ENCODE results near the gene ATG101.
A peak's percentile ranks its signal among the peaks of the same experiment; 100 is the strongest.

ATG101 gene, protein sequence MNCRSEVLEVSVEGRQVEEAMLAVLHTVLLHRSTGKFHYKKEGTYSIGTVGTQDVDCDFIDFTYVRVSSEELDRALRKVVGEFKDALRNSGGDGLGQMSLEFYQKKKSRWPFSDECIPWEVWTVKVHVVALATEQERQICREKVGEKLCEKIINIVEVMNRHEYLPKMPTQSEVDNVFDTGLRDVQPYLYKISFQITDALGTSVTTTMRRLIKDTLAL

DNA sequence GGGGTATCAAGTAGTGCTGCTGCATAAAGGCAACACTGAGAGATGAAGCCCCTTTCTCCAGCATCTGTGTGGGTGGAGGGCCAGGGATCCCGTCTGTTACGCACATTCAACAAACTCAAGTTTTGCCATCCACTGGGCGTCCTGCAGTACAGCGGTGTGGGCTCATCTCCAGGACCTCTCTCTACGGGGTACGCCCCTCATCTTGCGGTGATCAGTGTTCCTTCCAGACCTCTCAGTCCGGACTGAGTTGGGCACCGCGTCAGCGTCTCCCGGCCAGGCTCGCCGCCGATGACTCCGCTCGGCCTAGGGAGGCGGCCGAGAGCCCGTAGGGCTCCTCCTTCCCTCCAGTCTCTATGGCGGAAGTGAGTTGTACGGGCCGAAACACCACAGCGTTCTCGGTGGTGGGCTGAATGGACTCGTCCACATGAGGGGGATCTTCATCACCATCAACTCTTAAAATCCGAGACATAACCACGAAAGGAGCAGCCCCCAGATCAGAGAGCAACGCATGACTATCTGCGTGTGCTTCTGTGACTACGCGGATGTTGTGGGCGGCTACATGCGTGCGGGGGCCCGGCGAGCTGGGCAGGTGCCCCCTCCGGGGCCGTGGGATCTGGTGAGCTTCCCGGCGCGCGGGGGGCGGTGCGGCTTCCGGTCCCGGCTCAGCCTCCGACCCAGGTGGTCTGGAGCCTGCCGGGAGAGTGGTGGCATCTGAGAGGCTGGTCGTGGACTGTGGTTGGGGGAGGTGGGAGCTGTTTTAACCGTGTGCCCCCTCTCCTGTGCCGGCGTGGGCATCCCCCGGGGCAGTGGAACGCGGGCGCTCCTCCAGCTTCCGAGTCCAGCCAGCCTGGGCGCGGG, at the start of gene ATG101:
ATG101 (plus strand) TSS at position 652 of the 858 bp plus-strand sequence. CDS start 3,673 bp downstream, outside the sequence.
- peak; percentile 96 for DNase-seq (ENCODE audit: low spot score)

DNA sequence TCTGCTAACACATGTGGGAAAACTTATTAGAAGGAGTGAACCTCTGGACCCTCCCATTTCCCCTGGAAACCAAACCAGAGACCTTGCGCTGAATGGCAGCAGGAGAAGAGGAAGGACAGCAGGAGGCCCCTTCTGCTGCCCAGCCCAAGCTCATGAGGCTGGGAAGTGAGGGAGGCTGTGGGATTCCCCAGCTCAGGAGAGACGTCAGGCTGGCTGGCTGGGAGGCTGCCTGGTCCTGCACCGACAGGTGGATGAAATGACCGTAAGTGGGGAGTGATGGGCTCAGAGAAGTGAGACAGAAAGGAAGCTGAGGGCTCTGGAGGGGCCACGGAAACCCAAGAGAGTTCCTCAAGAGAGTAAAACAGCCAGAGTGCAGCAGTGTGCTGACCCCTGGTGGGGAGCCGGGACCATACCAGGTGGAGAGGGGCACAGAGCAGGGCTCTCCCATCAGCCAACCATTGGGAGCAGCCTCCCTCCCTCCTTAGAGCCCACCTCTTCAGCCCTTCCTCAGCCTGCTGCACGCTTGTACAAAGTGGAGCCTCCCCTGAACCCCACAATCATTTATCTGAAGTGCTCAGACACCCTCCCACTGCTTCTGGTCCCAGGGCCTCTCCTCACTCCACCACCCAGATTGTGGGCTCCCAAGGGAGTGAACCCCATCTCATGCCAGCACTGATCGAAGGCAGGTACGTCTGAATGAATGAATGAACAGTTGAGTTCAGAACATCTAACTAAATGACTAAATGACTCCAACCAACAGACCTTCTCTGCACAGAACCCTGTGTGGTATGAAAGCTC, 49.0 kb upstream of the ATG101 start:
- DNase-seq (ENCODE audit: low spot score), result no peak

DNA sequence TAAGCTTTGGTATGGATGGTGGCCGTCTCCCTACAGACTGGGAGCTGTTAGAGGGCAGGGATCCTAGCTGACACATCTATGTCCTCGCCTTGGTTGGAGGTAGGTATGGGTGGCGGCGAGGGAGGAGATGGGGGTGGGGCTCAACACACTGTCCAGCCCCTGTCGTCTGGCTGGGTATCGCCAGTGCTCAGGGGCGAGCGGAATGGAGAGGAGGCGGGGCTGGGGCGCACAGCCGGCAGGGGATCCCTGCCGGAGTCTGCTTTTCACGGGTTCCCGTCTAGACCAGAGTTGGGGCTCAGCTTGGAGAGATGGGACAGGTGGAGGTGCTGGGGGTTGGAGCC, 47.0 kb upstream of the ATG101 start:
- no peak for DNase-seq (ENCODE audit: low spot score)

DNA sequence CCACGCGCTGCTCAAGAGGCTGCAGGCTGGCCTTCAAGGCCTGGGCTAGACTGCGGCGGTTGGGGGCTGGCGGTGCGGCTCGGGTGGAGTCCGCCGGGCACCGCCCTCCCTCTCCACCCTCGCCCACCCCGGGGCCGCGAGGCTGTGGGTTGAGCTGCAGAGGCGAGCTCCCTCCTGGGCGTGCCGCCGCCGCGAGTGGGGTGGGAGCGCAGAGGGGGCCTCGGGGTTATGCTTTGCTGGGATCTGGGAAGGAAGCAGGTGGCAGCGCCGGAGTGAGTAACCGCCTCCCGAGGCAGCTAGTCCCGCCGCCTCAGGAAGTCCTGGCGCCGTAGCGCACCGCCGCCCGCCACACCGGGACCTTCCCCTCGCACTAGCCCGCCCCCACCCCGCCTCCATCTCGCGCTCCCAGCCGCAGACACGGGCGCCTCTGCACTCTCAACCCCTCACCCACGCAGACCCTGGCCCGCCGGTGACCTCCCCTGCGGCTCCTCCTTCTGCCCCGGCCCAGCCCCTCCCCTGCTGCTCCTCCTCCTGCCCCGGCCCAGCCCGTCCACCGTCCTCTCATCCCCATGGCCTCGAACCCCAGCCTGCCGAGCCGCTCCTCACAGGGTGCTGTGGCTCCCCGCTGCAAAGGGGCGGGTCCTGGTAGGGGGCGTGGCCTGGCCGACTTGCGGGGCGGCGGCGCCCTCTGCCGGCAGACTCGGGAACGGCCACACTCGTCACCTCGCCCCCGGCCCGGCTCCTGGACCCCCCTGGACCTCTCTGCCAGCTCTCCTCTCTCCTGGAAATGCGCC, 46.4 kb upstream of the ATG101 start:
- peak; percentile 90 for DNase-seq (ENCODE audit: low spot score)

DNA sequence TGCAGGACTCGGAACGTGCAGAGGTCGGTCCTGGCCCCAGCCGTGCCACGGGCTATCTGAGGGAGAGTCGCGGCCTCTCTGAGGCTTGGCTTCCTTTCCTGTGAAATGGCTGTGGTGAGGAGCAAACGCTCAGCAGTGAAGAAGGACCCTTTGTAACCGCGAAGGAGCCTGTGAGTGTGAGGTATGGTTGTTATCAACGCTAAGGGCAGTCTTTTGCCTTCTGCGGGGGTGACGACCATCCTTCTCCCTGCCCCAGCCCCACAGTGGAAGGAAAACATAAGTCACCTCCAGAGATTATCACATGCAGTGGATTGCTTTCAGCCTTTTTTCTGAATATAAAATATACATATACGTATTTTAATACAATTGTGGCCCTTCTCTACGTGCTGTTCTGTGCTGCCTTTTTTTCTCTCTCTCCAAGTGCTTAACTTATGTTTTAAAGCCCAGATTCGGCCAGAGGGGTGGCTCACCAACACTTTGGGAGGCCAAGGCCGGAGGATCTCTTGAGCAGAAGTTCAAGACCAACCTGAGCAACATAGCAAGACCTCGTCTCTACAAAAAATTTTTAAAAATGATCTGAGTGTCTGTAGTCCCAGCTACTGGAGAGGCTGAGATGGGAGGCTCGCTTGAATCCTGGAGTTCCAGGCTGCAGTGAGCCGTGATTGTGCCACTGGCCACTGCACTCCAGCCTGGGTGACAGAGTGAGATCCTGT, 45.6 kb upstream of the ATG101 start:
- no peak for DNase-seq (ENCODE audit: low spot score)

DNA sequence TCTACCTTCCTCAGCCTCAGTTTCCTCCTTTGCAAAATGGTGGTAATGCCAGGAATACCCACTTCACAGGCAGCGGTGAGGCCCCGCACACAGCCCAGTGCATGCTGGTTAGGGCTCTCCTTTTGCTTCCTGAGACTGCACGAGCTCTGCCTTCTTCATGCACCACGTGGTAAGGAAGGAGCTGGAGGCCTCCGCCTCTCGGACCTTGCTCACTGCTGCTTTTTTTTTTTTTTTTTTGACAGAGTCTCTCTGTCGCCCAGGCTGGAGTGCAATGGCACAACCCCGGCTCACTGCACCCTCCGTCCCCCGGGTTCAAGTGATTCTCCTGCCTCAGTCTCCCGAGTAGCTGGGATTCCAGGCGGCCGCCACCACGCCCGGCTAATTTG, 44.9 kb upstream of the ATG101 start:
- peak; percentile 57 for DNase-seq (ENCODE audit: low spot score)

DNA sequence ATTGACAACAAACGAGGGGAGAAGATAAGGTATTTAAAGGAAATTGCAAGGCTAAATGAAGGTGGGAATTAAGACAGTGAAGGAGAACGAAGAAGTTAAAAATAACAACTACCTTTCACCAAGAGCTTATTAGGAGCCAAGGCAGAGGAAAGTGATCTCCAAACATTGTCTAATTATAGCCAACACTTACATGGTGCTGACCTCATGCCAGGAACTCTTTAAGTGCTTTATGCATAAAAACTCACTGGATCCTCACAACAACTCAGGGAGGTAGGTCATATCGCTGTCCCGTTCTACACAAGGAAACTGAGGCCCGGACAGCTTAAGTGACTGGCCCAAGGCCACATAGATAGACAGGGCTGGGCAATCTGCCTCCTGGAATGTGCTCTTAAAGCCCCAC, 43.5 kb upstream of the ATG101 start:
- DNase-seq (ENCODE audit: low spot score), result no peak

DNA sequence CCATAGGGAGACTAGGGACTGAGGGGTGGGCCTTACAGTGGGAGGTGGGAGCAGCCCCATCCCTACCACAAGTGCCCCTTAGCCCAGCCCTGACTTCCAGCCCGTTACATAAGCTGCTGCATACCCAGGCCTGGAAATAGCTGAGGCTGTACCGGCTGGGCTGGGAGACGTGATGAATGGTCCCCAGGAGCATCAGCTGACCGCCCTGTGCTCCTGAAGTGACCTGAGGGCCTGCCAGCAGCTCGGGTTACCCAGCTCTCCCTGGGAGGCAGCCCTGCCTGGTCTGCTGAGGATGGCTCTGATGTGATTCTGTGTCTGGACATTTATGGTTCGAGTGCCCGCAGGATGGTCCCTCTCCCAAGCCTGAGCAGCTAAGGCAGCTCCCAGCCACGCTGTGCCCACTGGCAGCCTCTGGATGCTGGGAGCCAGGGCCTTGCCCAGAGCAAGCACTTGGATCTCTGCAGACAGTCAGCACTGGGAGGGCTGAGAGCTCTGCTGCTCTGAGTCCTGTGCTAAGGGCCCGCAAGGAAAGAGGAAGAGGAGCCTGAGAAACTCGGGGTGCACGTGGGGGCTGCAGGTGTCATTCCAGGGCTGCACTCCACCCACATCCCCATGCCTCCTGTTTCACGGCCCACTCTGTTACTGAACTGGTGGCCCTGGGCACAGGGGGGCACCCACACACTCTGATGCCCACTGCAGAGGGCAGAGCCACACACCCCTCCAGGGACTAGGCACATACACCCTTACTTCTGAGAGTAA, 42.5 kb upstream of the ATG101 start:
- no peak for DNase-seq (ENCODE audit: low spot score)

DNA sequence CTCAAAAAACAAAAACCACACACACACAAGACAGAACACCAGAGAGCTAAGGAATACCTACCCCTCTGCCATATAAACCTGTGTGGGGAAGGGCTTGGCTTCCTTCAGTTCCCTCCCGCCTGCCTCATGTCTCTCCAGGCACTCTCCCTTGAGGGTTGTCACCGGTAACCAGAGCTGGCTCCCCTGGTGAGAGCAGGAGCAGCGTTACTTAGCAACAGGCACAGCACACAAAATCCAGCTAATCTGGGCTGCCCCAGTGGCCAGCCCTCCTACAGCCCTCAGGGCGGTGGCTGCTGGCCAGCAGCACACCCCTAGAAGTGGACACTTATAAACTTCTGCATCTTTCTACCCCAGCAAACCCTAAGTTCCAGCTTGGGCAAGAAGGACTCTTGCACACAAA, 40.1 kb upstream of the ATG101 start:
- no peak for DNase-seq (ENCODE audit: low spot score)

DNA sequence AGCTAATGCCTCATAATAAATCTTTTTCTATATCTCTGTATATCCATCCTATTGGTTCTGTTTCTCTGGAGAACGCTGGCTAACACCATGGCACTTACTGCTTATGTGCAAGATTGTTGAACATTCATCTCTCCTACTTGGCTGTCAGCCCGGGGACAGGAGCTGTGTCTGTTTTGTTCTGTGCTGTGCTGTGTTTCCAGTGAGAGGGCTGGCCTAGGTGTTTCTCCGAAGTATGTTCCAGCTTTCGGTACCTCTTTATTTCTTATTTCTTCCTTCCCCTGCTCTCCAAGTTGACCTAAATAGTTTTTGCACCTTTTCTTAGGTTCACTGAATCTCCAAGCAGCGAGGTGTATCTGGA, 37.4 kb upstream of the ATG101 start:
- DNase-seq (ENCODE audit: low spot score), result no peak

DNA sequence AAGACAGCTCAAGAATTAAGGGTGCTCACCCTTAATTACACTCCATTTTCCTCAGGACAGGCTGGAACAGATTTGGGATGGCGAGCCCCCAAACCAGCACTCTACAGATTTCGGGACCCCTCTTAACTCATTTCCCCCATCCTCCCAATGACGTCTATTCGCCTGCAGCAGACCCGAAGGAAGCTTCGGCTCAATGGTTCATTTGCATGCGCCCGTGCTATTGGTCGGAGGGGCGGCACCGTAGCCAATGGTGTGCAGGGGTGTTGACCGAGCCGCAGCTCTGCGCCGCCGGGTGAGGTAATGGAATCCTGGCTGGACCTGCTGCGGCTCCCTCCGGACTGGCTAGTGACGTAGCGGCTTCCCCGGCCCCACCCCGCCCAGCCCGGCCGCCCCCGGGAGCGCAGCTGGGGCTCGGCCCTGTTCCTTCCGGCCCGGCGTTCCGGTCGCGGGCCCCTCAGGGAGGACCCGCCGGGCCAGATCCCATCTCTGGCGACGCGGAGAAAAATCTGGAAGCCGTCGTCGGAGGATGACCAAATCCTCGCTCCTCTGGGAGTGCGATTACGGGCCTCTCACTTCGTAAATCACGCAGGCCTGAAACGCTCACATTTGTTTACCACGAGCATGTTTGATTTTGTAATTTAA, 36.9 kb upstream of the ATG101 start:
- peak; percentile 99 for DNase-seq (ENCODE audit: low spot score)

DNA sequence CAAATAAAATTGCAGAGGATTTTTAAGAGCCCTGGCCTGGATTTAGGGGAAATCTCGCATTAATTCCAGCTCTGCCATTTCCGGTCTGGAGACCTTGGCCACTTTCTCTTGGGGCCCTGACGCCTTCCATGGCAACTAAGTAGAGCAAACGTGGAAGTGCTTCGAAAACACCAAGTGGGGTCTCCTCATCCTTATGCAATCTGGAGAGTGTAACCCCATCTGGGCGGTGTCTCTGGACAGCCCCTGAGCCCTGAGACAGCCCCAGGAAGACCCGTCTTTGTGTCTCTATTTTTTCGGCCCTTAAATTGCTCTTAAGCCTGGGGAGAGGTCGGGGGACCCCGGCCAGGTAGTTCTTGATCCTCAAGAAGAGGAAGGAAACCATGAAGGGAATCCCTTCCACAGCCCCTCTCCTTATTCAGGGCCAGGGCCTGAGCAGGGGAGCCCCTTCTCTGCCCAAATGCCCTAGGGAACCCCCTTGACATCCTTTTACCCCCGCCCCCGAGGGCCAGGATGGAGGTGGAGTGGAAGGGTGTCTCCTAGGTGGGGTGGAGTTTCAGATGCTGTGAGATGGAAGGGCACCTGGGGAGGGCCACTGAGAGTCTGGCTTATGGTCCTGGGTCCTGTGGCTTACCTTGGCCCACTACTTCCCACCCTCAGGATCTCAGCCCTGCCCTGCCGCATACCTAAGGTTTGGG, 36.2 kb upstream of the ATG101 start:
- no peak for DNase-seq (ENCODE audit: low spot score)

DNA sequence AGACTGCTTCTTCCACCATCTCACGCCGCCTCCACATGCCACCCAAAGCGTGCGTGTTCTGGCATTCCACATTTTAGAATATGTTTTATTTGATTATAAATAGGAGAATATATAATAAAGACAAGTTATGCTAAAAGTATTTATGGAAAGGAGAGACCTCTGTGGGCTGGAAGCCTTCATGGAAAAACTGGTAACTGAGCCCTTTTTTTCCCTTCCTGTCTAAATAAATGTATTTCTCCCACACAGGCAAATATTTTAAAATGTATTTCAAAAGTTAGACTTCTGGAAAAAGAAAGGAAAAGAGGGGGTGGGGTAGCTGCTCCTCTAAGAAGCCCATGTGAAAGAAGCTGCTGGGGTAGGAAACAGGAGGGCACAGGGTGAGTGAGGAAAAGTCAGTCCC, 34.6 kb upstream of the ATG101 start:
- no peak for DNase-seq (ENCODE audit: low spot score)

DNA sequence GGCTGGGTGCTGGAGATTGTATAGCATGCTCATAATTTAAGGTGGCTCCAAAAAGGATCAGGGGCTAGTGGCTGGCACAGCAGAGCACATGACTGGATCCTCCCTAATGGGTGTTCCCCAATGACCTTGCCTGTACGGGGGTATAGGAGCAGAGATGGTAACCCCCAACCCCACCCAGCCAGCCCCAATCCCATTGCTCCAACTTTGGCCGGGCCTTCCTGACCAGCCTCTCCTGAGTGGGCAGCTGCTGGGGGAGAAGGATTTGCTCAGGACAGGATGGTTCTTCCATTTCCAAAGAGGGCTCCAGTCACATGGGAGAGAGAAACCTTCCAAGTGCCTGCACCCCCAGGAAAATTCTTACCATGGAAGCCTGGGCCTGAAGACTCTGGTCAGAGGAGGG, 33.9 kb upstream of the ATG101 start:
- DNase-seq (ENCODE audit: low spot score), result no peak

DNA sequence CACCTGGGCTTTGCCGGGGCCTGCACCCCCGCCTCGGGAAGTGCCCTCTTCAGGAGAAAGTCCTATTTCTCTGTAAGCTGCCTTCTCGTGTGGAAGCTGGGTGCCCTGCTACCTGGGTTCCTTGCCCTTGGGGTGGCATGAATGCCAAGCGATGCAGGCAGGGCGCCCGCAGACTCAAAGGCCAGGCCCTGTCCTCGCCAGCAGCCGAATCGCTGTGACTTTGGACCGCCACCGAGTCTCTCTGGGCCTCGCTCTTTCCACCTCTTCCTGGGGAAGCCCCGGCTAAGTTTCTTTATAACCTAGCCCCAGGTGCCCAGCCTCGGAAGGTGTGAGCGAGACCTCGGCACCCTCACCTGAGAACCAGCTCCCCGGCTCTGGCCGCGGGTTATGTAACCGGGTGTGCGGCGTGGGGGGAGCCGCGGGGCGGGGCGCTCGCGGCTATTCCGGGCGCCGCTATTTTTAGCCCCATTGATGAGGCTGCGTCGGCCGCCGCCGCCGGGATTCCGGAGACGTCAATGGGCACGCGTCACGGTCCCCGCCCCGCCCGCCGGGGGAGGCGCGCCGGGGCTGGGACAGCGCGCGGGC, 33.1 kb upstream of the ATG101 start:
- DNase-seq (ENCODE audit: low spot score), result peak; percentile 89

DNA sequence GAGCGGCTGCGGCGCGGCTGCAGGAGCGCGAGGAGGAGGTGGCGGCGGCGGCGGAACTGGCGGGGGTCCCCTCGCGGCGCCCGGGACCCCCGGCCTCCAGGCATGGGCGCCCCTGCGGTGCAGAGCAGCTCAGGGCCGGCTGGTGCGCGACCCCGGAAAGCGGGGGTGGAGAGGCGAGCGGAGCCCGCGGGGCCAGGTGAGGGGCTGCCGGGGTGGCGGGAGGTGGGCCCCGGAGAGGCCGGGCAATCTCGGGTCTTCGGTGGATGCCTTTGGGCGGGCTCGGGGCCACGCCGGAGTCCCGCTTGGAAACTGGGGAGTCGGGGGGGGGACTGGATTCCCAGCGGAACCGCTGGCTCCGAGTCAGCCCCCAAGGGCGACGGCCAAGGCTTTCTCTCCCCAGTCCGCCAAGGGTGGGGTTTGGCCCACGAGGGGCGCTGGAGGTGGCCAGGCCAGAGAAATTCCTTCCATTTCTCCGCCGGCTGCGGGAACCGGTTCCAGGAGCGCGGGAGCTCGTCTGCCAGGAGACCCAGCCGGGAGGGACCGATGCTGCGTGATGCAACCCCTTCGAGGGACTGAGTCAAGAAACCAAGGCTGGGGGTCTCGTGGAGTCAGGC, 32.4 kb upstream of the ATG101 start:
- no peak for DNase-seq (ENCODE audit: low spot score)

DNA sequence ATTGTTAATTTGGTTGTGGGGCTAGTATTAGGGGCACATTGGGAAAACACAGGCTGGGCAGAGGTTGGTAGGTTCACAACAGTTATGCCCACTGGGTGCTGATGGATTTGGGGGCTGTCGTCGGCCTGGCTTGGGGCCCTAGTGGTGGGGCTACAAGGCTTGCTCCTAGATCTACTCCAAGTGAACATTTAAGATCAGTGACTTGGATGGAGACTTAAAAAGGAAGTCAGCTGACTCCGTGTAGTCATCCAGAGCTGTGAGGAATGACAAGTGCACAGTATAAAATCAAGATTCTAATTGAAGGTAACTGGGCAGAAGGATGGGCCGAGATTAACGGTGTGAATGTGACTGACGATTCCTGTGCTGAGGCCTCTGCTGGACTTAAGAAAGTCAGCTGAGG, 31.3 kb upstream of the ATG101 start:
- no peak for DNase-seq (ENCODE audit: low spot score)

DNA sequence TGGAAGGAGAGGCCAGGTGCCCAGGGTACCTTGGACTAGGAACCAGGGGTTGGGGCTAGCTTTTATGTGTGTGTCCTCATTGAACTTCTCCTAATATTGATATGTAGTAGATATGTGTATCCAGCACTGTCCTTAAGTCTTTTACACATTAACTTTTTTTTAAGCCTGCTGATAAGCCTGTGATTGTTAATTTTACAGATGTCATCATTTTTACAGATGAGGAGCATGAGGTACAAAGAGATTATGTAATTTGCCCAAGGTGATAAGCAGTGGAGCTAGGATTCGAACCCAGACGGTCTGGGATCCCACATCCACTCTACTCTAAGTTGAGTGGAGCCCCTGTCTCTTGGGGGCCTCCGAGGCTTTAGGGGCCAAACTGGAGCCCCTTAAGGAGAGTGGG, 28.7 kb upstream of the ATG101 start:
- no peak for DNase-seq (ENCODE audit: low spot score)

DNA sequence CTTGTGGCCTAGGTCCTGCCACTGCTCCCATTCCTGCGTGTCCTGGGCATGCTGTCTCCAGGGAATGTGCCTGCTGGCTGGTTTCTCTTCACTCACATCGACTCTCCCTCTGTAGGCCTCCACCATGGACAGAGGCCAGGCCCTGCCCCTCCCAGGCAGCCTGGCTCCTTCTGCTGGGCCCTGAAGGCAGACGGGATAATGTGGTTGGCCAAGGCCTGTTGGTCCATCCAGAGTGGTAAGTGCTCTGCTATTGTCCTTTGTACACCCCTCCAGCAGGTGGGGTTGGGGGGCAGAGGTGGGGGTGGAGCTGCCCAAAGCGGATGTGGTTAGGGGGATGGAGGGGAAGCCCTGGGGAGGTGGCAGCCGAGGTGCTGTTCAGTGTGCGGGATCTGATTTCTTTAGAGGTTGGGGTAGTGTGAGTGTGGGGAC, 28.1 kb upstream of the ATG101 start:
- no peak for DNase-seq (ENCODE audit: low spot score)

Data from left forelimb (tissue), 1 donor.